AG09319 (cell line): ENCODE data around the gene NEIL1.
"Not testable (repeated sequence)": the region's sequence is repeated elsewhere in the genome, so short reads cannot be mapped to it uniquely, and the experiment has no call there.

Source experiments
- DNase-seq: peaks from one replicate; pipeline ENCODE4 v3.0.0-alpha.2; 2010; ENCODE audit warnings: low read depth; ENCODE audit errors: extremely low read depth
- CTCF ChIP-seq: IDR thresholded peaks from 2 replicates; pipeline ENCODE4 v1.5.1; 2011; ENCODE audit warnings: low read depth, mild to moderate bottlenecking, inconsistent platforms, low read length, moderate library complexity

Gene NEIL1

DNA sequence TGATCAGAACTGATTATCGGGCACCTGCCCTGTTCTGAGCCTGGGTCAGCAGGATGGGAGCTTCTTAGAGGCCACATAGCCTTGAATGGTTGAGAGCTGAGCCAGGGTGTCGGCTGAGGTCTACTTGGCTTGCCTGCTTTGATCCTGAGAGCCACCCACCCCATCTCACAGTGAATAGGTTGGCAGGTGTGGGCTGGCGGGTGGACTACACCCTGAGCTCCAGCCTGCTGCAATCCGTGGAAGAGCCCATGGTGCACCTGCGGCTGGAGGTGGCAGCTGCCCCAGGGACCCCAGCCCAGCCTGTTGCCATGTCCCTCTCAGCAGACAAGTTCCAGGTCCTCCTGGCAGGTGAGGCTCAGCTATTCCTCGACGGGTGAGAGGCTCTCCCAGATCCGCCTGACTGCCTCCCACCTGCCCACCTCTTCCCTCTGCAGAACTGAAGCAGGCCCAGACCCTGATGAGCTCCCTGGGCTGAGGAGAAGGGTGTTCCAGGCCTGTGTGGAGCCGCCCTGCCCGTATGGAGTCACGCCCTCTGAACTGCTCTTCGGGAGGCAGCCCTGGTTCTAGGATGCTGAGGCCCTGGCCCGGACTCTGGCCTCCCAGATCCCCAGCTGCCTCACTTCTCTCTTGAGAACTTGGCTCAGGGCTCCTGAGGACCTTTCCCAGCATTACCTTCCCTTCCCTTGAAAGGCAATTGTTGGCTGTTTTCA lies 7.2 kb upstream of the NEIL1 start:
- no peak for TF ChIP-seq CTCF
- no peak for DNase-seq

DNA sequence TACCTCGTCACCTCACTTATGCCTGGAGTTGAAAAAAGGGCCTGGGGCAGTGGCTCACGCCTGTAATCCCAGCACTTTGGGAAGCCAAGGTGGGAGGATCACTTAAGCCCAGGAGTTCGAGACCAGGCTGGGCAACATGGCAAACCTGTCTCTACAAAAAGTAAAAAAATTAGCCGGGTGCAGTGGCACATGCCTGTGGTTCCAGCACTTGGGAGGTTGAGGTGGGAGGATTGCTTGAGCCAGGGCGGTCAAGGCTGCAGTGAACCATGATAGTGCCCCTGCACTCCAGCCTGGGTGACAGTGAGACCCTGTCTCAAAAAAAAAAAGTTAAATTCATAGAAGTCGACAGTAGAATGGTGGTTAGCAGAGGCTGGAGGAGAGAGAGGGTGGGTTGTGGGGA lies 4.6 kb upstream of the NEIL1 start:
- no peak for DNase-seq
- TF ChIP-seq CTCF = no peak

- not testable (repeated sequence) for DNase-seq
Measured at GRCh38 chr15:75343953-75344352, 2.9 kb upstream of the NEIL1 start.

GRCh38 chr15:75347222-75348033 lies 589 bp downstream of the NEIL1 start:
- TF ChIP-seq CTCF = no peak
- DNase-seq = no peak

DNA sequence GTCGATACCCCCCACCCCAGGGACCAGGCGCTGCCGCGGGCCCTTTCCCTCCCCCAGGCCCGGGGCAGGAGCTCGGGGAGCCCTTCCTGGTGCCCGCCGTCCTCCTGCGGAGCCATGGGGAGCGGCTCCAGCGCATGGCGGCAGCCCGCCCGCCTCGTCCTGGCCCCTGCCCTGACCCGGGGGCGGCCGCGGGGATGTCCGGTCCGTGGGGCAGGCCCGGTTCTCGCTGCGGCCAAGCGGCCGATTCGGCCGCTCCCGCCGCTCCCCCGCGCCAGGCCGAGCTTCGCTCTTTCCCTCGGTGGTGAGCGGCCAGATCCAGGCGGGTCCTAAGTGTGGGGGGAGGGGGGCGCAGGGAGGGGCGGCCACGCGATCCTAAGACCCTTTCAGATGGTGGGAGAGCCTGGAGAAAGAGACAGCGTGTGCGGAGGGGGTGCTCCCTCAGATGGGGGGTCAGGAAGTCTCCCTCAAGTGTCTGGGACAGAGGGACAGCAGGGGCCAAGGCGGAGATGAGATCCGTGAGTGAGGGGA lies 1.3 kb downstream of the NEIL1 start:
- TF ChIP-seq CTCF = no peak
- no peak for DNase-seq

- no peak for TF ChIP-seq CTCF
- no peak for DNase-seq
Measured at GRCh38 chr15:75348562-75349350, 1.9 kb downstream of the NEIL1 start.

GRCh38 chr15:75349351-75349669 lies 2.5 kb downstream of the NEIL1 start:
- DNase-seq = not testable (repeated sequence)
